GM18907 (cell line): ENCODE measurements around the gene ZC3H13.
"Not testable (repeated sequence)": the region's sequence is repeated elsewhere in the genome, so short reads cannot be mapped to it uniquely, and the experiment has no call there.

ENCODE experiments used
- ATAC-seq: cut with Tn5 transposase; IDR thresholded peaks from one replicate; pipeline ENCODE4 v1.9.1; 2021; ENCODE audit warnings: mild to moderate bottlenecking, moderate library complexity; ENCODE audit not compliant: unreplicated experiment

Gene ZC3H13

GRCh38 chr13:46010148-46010547, 42.4 kb downstream of the ZC3H13 start:
- ATAC-seq = no peak

GRCh38 chr13:46008631-46009030, 43.9 kb downstream of the ZC3H13 start:
- no peak for ATAC-seq

- ATAC-seq = no peak
Measured at GRCh38 chr13:46006688-46007452, 45.7 kb downstream of the ZC3H13 start.

- no peak for ATAC-seq
Measured at GRCh38 chr13:46004491-46004890, 48.1 kb downstream of the ZC3H13 start.

- no peak for ATAC-seq
Measured at GRCh38 chr13:45996631-45997030, 55.9 kb downstream of the ZC3H13 start.

- ATAC-seq = no peak
Measured at GRCh38 chr13:45995245-45995644, 57.3 kb downstream of the ZC3H13 start.

- ATAC-seq = no peak
Measured at GRCh38 chr13:45994752-45995151, 57.8 kb downstream of the ZC3H13 start.

GRCh38 chr13:45989607-45990006, 62.9 kb downstream of the ZC3H13 start:
- no peak for ATAC-seq

- not testable (repeated sequence) for ATAC-seq
Measured at GRCh38 chr13:45981127-45981526, 71.4 kb downstream of the ZC3H13 start.

GRCh38 chr13:45975337-45975736, 77.2 kb downstream of the ZC3H13 start:
- ATAC-seq = no peak

- no peak for ATAC-seq
Measured at GRCh38 chr13:45974500-45974899, 78.0 kb downstream of the ZC3H13 start.

- no peak for ATAC-seq
Measured at GRCh38 chr13:45967589-45967988, 85.0 kb downstream of the ZC3H13 start.

GRCh38 chr13:45966715-45967114, 85.8 kb downstream of the ZC3H13 start:
- no peak for ATAC-seq

GRCh38 chr13:45961468-45961867, 91.1 kb downstream of the ZC3H13 start:
- ATAC-seq = no peak

- ATAC-seq = no peak
Measured at GRCh38 chr13:45954836-45955800, 97.4 kb downstream of the ZC3H13 start.

GRCh38 chr13:45953082-45953481, 99.5 kb downstream of the ZC3H13 start:
- no peak for ATAC-seq

GRCh38 chr13:45951724-45952123, 100.8 kb downstream of the ZC3H13 start:
- no peak for ATAC-seq

GRCh38 chr13:45951166-45951565, 101.4 kb downstream of the ZC3H13 start:
- ATAC-seq = no peak

GRCh38 chr13:45950386-45951000, 102.1 kb downstream of the ZC3H13 start:
- no peak for ATAC-seq

GRCh38 chr13:45949161-45949560, 103.4 kb downstream of the ZC3H13 start:
- no peak for ATAC-seq

- ATAC-seq = no peak
Measured at GRCh38 chr13:45943965-45944364, 108.6 kb downstream of the ZC3H13 start.
